Measurements from ENCODE around the gene YOD1. TPM values are rescaled to one million over a fixed set of nuclear protein-coding genes. Genes with fewer than 3 reads are reported as not detected.

Gene YOD1
- total and polyA plus RNA-seq, 2 donors = 10.5 to 11.5 TPM

DNA sequence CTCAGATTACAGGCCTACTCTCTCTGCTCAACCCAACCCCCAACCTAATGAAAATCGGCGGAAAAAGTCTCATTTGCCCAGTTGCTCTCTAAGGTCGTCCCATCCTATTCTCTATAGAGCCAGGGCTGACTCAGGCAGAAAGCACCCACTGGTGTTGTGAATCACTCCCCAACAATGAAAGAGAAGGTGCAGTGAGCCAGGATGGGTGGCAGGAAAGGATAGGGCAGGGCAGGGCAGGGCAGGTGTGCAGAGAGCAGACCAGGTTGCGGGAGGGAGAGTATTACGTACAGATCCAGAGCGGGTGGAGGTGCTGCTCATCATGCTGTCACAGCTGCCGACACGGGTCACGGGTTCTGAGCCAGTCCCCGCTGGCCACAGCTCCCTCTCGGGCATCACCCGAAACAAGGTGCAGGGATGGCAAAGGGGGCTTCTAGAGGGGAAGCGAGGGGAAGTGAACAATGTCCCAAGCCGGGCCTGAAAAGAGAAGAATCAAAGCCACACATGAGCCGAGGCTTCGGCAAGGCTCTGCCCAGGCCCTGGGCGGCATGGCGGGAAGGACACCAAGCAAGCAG is 23.7 kb downstream of the YOD1 start:
- Histone ChIP-seq H3K4me1 (ENCODE audit: control insufficient read depth in 2 of 2, insufficient read depth in 2 of 2, low read length in 2 of 2) (peaks cover 0 to 12% of the 10 kb centered on the region in 2 donors), H3K9me3 (ENCODE audit: control insufficient read depth in 2 of 2, insufficient read depth in 1 of 2, low read length in 1 of 2) (no peaks in the 10 kb centered on the region), H3K27me3 (ENCODE audit: control insufficient read depth in 2 of 2, insufficient read depth in 1 of 2, low read length in 1 of 2) (no peaks in the 10 kb centered on the region), H3K27ac (ENCODE audit: low read depth in 1 of 2, low read length in 1 of 2) (no peak overlapping the region), H3K4me3 (ENCODE audit: low read length in 2 of 2) (no peak overlapping the region), H3K36me3 (ENCODE audit: control insufficient read depth in 2 of 2, insufficient read depth in 2 of 2, low read length in 1 of 2) (no peaks in the 10 kb centered on the region)
- 98% methylated on average over 18 of the region's 18 CpGs for WGBS
- DNase-seq (ENCODE audit: low read depth in 6 of 9, low spot score in 9 of 9) = no peak

DNA sequence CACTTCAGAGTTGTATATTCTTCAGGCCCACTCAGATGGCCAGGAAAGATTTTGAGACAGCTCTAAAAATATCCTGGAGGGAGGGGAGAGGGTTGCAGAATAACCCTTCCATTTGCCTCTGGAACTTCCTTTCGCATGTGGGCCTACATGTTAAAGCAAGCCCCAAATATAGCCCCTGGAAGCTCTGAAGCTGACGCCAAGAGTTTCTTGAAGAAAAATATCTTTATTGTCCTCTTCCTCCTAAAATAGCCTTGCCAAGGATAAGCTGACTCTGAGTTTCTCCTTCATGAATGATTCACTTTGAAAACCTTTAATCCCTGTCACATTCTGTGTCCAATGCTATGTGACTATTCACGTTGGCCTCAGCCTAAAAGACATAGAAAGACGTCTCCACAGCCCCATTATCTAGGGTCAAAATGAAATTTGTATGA is 24.9 kb downstream of the YOD1 start:
- H3K4me3 ChIP-seq (ENCODE audit: low read length in 2 of 2) = no peak overlapping the region
- H3K27me3 ChIP-seq (ENCODE audit: control insufficient read depth in 2 of 2, insufficient read depth in 1 of 2, low read length in 1 of 2) = no peaks in the 10 kb centered on the region
- no peaks in the 10 kb centered on the region for H3K9me3 ChIP-seq (ENCODE audit: control insufficient read depth in 2 of 2, insufficient read depth in 1 of 2, low read length in 1 of 2)
- no peak for DNase-seq (ENCODE audit: low read depth in 6 of 9, low spot score in 9 of 9)
- H3K27ac ChIP-seq (ENCODE audit: low read depth in 1 of 2, low read length in 1 of 2) = no peak overlapping the region
- H3K4me1 ChIP-seq (ENCODE audit: control insufficient read depth in 2 of 2, insufficient read depth in 2 of 2, low read length in 2 of 2) = peaks cover 0 to 12% of the 10 kb centered on the region in 2 donors
- WGBS = 96% methylated on average over 4 of the region's 4 CpGs
- H3K36me3 ChIP-seq (ENCODE audit: control insufficient read depth in 2 of 2, insufficient read depth in 2 of 2, low read length in 1 of 2) = no peaks in the 10 kb centered on the region

DNA sequence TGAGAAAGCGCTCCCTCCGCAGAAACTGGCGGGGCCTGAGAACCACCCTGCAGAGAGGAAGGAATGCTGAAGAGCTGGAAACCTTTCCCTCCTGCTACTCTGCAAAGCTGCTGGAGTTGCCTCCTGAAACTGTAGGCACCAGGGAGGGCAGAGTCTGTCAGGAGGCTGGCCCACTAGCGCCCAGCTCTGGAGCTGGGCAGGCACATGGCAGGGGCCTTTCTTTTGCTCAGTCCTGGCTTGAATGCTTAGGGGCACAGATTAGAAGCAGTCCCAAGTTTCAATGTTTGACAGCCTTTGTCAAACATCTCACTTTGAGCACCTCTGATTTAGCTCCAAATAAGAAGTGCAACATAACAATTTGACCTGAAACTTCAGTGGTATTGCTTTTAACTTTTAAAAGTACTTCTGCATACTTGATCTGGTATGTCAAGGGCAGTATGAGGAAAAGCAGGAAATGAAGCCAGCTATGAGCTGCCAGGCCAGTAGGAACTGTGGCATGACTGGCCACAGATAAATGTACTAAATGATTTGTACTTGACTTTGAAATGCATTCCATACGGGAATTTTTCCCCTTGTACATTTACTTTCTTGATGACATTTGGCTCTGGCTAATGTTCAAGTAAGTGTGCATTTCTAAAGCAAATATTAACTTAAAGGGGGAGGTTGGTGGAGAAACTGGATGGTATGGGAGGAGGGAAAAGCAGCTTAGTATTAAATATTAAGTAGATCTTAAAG is 25.7 kb downstream of the YOD1 start:
- Histone ChIP-seq H3K4me1 (ENCODE audit: control insufficient read depth in 2 of 2, insufficient read depth in 2 of 2, low read length in 2 of 2) (peaks cover 0 to 12% of the 10 kb centered on the region in 2 donors), H3K27me3 (ENCODE audit: control insufficient read depth in 2 of 2, insufficient read depth in 1 of 2, low read length in 1 of 2) (no peaks in the 10 kb centered on the region), H3K27ac (ENCODE audit: low read depth in 1 of 2, low read length in 1 of 2) (no peak overlapping the region), H3K4me3 (ENCODE audit: low read length in 2 of 2) (no peak overlapping the region), H3K36me3 (ENCODE audit: control insufficient read depth in 2 of 2, insufficient read depth in 2 of 2, low read length in 1 of 2) (no peaks in the 10 kb centered on the region), H3K9me3 (ENCODE audit: control insufficient read depth in 2 of 2, insufficient read depth in 1 of 2, low read length in 1 of 2) (no peaks in the 10 kb centered on the region)
- no peak for DNase-seq (ENCODE audit: low read depth in 6 of 9, low spot score in 9 of 9)
- WGBS = 86% methylated on average over 5 of the region's 5 CpGs

DNA sequence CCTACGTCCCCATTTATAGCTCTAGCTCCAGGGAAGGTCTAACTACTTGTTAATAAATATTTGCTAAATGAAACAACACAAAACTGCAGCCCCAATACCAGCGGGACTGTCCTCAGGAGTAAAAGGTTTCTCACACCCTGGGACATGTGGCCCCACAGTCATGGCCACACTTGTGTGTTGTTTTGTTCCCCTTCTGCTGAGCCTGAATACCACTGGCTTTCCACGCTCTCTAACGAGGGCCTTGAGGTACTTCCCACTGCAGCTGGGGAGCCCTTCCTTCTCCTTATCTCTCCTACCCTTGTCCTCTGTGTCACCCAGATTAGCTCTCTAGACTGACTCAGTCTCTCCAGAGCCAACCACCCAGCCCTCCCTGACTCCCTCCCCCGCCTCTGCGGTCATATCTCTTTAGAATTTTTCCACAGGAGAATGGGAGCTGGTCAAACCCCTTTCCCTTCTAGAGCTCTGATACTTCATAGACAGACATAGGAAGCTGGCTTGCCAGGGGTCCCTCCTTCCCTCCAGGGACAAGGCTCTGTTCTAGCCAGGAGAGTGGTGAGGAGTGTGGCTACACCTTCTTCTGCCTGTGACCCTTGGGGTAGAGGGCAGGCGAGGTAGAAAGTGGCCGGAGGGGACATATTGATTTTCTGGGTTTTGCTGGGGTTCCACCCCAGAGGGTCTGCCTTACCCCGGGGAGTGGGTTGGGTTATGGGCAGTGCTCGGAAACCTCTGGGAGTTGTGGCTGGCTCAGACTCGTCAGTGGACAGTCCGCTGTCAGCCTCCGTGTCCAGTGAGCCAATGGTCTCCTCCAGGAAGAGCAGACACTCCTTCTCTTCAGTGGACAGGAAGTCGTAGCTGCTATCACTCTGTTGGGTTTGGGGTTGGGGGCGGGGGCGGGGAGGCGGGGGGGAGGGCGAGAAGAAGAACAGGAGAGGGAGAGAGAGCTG is 26.5 kb downstream of the YOD1 start:
- 82% methylated on average over 18 of the region's 18 CpGs for WGBS
- peaks cover 0 to 12% of the 10 kb centered on the region in 2 donors for H3K4me1 ChIP-seq (ENCODE audit: control insufficient read depth in 2 of 2, insufficient read depth in 2 of 2, low read length in 2 of 2)
- H3K27me3 ChIP-seq (ENCODE audit: control insufficient read depth in 2 of 2, insufficient read depth in 1 of 2, low read length in 1 of 2) = no peaks in the 10 kb centered on the region
- H3K9me3 ChIP-seq (ENCODE audit: control insufficient read depth in 2 of 2, insufficient read depth in 1 of 2, low read length in 1 of 2) = no peaks in the 10 kb centered on the region
- no peaks in the 10 kb centered on the region for H3K36me3 ChIP-seq (ENCODE audit: control insufficient read depth in 2 of 2, insufficient read depth in 2 of 2, low read length in 1 of 2)
- H3K27ac ChIP-seq (ENCODE audit: low read depth in 1 of 2, low read length in 1 of 2) = no peak overlapping the region
- DNase-seq (ENCODE audit: low read depth in 6 of 9, low spot score in 9 of 9) = no peak
- no peak overlapping the region for H3K4me3 ChIP-seq (ENCODE audit: low read length in 2 of 2)

DNA sequence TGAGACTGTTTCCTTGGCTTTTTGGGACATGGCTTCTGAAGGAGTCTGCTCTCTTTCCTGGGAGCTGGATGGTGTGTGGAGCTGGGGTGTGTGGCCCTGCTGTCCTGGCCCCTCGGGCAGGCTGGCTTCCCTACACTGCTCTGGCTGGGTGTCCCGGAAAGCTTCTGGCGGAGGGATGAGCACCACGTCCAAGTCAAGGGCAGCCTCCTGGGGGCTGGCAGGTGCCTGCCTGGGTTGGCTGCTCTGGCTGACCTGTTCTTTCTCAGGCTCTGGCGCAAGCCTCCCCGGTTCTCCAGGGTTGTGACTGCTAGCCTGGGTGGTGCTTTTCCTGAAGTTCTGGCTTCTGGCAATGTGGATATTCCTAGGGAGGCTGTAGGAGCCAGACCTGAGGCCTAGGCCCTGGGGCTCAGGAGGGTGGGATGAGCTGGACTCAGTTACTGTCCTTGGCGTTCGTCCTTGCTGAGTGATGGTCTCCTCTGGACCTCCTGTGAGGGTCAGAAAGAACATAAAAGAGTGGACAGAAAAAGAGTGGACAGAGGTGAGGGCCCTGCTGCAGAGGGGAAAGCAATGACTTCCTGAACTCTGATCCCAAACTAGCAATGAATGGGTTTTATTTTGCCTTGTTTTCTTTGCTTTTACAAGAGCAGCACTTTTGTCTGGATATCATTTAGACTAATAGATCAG is 27.9 kb downstream of the YOD1 start:
- 97% methylated on average over 8 of the region's 8 CpGs for WGBS
- H3K27ac ChIP-seq (ENCODE audit: low read depth in 1 of 2, low read length in 1 of 2) = no peak overlapping the region
- peaks cover 0 to 12% of the 10 kb centered on the region in 2 donors for H3K4me1 ChIP-seq (ENCODE audit: control insufficient read depth in 2 of 2, insufficient read depth in 2 of 2, low read length in 2 of 2)

DNA sequence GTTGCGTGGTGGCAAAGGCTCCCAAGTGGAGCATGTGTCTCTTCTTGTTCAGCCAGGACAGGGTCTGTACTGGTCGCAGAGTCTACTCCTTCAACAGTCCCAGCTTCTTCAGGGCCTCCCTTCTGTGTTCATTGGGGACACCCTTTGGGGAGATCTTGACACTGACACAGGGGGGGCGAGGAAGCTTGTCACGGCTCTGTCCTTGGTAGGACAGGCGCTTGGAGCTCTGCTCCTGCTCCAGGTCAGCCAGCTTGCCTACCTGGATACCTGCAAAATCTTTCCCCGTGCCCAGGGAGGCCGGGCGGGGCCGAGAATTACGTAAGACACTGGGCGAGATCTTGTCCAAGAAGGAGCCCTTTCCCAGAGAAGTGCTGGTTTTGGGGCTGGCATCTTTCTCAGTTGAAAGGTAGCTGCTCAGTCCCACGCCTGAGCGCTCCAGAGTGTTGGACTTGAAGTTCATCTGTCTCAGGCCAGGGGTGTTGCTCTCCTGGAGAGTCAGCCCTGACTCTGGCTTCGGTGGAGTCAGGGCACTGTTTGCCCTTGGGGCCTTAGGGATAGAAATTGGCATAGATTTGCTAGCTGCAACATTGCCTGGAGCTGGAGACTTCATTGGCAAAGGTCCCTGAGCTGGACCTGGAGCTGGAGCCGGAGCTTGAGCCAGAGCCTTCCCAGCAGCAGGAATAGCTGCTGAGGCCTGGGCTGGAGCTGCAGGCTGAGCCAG is 29.0 kb downstream of the YOD1 start:
- WGBS = 98% methylated on average over 15 of the region's 15 CpGs
- Histone ChIP-seq H3K4me1 (ENCODE audit: control insufficient read depth in 2 of 2, insufficient read depth in 2 of 2, low read length in 2 of 2) (peaks cover 0 to 12% of the 10 kb centered on the region in 2 donors), H3K27ac (ENCODE audit: low read depth in 1 of 2, low read length in 1 of 2) (no peak overlapping the region), H3K9me3 (ENCODE audit: control insufficient read depth in 2 of 2, insufficient read depth in 1 of 2, low read length in 1 of 2) (no peaks in the 10 kb centered on the region), H3K27me3 (ENCODE audit: control insufficient read depth in 2 of 2, insufficient read depth in 1 of 2, low read length in 1 of 2) (no peaks in the 10 kb centered on the region), H3K4me3 (ENCODE audit: low read length in 2 of 2) (no peak overlapping the region), H3K36me3 (ENCODE audit: control insufficient read depth in 2 of 2, insufficient read depth in 2 of 2, low read length in 1 of 2) (no peaks in the 10 kb centered on the region)
- no peak for DNase-seq (ENCODE audit: low read depth in 6 of 9, low spot score in 9 of 9)

More for the DNA sequence above, 27.9 kb downstream of the YOD1 start:
- H3K27me3 ChIP-seq (ENCODE audit: control insufficient read depth in 2 of 2, insufficient read depth in 1 of 2, low read length in 1 of 2) = no peaks in the 10 kb centered on the region
- no peaks in the 10 kb centered on the region for H3K9me3 ChIP-seq (ENCODE audit: control insufficient read depth in 2 of 2, insufficient read depth in 1 of 2, low read length in 1 of 2)
- DNase-seq (ENCODE audit: low read depth in 6 of 9, low spot score in 9 of 9) = no peak
- no peaks in the 10 kb centered on the region for H3K36me3 ChIP-seq (ENCODE audit: control insufficient read depth in 2 of 2, insufficient read depth in 2 of 2, low read length in 1 of 2)
- H3K4me3 ChIP-seq (ENCODE audit: low read length in 2 of 2) = no peak overlapping the region

DNA sequence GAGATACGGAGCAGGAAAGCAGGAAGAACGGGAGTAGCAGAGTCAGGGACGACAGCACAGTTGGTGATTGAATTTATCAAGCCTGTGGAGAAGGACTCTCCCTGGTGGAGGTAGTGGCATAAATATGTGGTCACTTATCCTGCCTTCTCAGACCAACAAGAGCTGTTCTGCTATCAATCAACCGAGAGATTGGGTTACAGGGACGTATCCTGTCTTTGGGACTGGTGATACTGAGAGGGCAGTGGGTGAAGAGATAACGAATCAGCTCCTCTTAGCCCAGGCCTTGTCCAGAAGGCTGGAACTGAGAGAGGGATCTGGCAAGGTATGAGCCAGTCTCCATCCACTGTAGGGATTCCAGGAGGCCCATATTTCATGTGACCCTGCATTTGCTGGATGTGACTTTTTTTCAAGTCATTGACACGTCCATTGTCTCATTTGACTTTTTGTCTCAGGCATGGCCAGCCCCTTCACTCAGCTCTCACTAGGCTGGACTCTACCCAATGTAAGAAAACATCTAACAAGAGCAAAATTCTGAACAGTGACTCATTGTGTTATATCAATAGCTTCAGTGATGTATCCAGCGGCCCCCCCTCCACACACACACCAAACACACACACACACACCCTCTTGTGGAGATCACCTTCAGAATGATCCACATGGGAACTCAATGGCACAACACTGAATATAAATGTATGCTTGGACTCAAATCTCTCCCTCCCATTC is 29.7 kb downstream of the YOD1 start:
- Histone ChIP-seq H3K36me3 (ENCODE audit: control insufficient read depth in 2 of 2, insufficient read depth in 2 of 2, low read length in 1 of 2) (no peaks in the 10 kb centered on the region), H3K4me1 (ENCODE audit: control insufficient read depth in 2 of 2, insufficient read depth in 2 of 2, low read length in 2 of 2) (peaks cover 0 to 12% of the 10 kb centered on the region in 2 donors), H3K27me3 (ENCODE audit: control insufficient read depth in 2 of 2, insufficient read depth in 1 of 2, low read length in 1 of 2) (no peaks in the 10 kb centered on the region), H3K4me3 (ENCODE audit: low read length in 2 of 2) (no peak overlapping the region), H3K27ac (ENCODE audit: low read depth in 1 of 2, low read length in 1 of 2) (no peak overlapping the region), H3K9me3 (ENCODE audit: control insufficient read depth in 2 of 2, insufficient read depth in 1 of 2, low read length in 1 of 2) (no peaks in the 10 kb centered on the region)
- no peak for DNase-seq (ENCODE audit: low read depth in 6 of 9, low spot score in 9 of 9)
- WGBS = 97% methylated on average over 8 of the region's 8 CpGs

DNA sequence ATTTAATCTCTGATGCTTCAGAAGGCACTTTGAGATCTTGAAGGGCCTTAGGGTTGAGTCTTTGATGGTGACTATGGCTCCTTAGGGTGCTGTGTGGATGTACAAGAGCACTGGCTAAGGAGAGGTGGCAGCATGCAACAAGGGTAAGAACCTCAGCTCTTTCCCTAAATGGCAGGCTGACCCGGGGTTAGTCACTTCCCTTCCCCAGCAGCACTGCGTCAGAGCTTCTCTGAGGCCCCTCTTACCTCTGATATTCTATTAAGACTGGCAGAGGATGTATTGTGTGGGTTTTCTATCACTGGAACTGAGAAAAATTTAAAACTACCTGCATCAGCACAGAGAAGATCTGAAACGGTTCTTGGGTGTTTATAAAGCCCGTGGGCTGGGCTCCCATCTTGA is 30.3 kb downstream of the YOD1 start:
- H3K27me3 ChIP-seq (ENCODE audit: control insufficient read depth in 2 of 2, insufficient read depth in 1 of 2, low read length in 1 of 2) = no peaks in the 10 kb centered on the region
- no peak for DNase-seq (ENCODE audit: low read depth in 6 of 9, low spot score in 9 of 9)
- no peaks in the 10 kb centered on the region for H3K36me3 ChIP-seq (ENCODE audit: control insufficient read depth in 2 of 2, insufficient read depth in 2 of 2, low read length in 1 of 2)
- H3K27ac ChIP-seq (ENCODE audit: low read depth in 1 of 2, low read length in 1 of 2) = no peak overlapping the region
- H3K4me1 ChIP-seq (ENCODE audit: control insufficient read depth in 2 of 2, insufficient read depth in 2 of 2, low read length in 2 of 2) = peaks cover 0 to 12% of the 10 kb centered on the region in 2 donors
- no peaks in the 10 kb centered on the region for H3K9me3 ChIP-seq (ENCODE audit: control insufficient read depth in 2 of 2, insufficient read depth in 1 of 2, low read length in 1 of 2)
- 82% methylated on average over 4 of the region's 4 CpGs for WGBS
- no peak overlapping the region for H3K4me3 ChIP-seq (ENCODE audit: low read length in 2 of 2)

All from thymus (tissue), 11 donors.